ENCODE data around the gene SLC26A5.

SLC26A5 gene

GRCh38 chr7:103439661-103440060 is 6.3 kb downstream of the SLC26A5 start:
- no peak for TF ChIP-seq POLR2AphosphoS5 (IDR thresholded peaks at IDR 0.05; ENCODE audit: low read depth)
- TF ChIP-seq, protein P1, sequence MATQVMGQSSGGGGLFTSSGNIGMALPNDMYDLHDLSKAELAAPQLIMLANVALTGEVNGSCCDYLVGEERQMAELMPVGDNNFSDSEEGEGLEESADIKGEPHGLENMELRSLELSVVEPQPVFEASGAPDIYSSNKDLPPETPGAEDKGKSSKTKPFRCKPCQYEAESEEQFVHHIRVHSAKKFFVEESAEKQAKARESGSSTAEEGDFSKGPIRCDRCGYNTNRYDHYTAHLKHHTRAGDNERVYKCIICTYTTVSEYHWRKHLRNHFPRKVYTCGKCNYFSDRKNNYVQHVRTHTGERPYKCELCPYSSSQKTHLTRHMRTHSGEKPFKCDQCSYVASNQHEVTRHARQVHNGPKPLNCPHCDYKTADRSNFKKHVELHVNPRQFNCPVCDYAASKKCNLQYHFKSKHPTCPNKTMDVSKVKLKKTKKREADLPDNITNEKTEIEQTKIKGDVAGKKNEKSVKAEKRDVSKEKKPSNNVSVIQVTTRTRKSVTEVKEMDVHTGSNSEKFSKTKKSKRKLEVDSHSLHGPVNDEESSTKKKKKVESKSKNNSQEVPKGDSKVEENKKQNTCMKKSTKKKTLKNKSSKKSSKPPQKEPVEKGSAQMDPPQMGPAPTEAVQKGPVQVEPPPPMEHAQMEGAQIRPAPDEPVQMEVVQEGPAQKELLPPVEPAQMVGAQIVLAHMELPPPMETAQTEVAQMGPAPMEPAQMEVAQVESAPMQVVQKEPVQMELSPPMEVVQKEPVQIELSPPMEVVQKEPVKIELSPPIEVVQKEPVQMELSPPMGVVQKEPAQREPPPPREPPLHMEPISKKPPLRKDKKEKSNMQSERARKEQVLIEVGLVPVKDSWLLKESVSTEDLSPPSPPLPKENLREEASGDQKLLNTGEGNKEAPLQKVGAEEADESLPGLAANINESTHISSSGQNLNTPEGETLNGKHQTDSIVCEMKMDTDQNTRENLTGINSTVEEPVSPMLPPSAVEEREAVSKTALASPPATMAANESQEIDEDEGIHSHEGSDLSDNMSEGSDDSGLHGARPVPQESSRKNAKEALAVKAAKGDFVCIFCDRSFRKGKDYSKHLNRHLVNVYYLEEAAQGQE (IDR thresholded peaks at IDR 0.05; ENCODE audit: insufficient replicate concordance, low read depth), result no peak
- TF ChIP-seq GABPA (IDR thresholded peaks at IDR 0.05; ENCODE audit: low read depth), result no peak
- TF ChIP-seq CTCF (IDR thresholded peaks at IDR 0.05; ENCODE audit: insufficient read depth, low read length), result no peak
- no peak for TF ChIP-seq SPI1 (IDR thresholded peaks at IDR 0.05; ENCODE audit: borderline replicate concordance, low read depth)
- DNase-seq (ENCODE audit: low read depth in 1 of 2, low spot score in 1 of 2), result no peak
- Histone ChIP-seq H3K4me3 (replicated peaks; ENCODE audit: insufficient read depth, low read length) (no peak overlapping the region), H3K27me3 (ENCODE audit: insufficient read depth, poor library complexity, severe bottlenecking) (peaks cover 23% of the 10 kb centered on the region), H3K27ac (replicated peaks) (no peak overlapping the region)

DNA sequence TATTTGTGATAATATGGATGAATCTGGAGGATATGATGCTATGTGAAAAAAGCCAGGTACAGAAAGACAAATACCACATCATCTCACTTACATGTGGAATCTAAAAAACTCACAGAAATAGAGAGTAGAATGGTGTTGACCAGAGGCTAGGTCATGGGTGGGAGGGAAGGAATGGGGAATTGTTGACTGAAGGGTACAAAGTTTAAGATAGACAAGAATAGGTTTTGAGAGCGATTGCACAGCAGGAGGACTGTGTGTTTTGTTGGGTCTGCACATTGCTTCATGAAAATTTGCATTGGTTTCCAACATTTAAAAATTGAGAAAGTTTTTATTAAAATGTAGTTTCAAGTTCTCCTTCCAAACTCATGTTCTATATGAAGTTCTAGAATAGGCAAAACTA is 8.4 kb downstream of the SLC26A5 start:
- H3K4me3 ChIP-seq (replicated peaks; ENCODE audit: insufficient read depth, low read length), result no peak overlapping the region
- H3K27me3 ChIP-seq (ENCODE audit: insufficient read depth, poor library complexity, severe bottlenecking), result peaks cover 6% of the 10 kb centered on the region
- TF ChIP-seq, protein P1 (IDR thresholded peaks at IDR 0.05; ENCODE audit: insufficient replicate concordance, low read depth), result no peak
- no peak for TF ChIP-seq GABPA (IDR thresholded peaks at IDR 0.05; ENCODE audit: low read depth)
- TF ChIP-seq CTCF (IDR thresholded peaks at IDR 0.05; ENCODE audit: insufficient read depth, low read length), result no peak

DNA sequence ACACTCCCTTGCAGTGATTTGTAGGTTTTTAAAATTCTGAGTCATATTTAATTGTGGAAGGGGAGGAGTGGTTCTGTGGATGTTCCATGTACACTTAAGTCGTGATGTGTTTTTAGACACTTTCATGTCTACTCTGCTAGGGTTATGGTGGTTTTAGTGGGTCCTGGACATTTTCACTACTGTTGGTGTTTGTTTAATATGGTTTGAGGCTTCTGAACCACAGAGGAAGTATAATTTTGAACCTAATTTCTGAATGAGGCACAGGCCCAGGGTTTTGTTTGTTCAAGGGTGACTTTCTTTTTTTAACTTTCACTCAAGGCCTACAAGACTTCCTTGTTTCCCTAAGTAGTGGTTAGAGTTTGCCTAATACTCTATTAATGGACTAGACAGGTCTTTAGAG is 13.3 kb downstream of the SLC26A5 start:
- Histone ChIP-seq H3K27ac (replicated peaks) (no peak overlapping the region), H3K27me3 (ENCODE audit: insufficient read depth, poor library complexity, severe bottlenecking) (peaks cover 4% of the 10 kb centered on the region), H3K4me3 (replicated peaks; ENCODE audit: insufficient read depth, low read length) (no peak overlapping the region)
- no peak for TF ChIP-seq CTCF (IDR thresholded peaks at IDR 0.05; ENCODE audit: insufficient read depth, low read length)
- DNase-seq (ENCODE audit: low read depth in 1 of 2, low spot score in 1 of 2), result no peak

More for the DNA sequence above, 8.4 kb downstream of the SLC26A5 start:
- no peak for DNase-seq (ENCODE audit: low read depth in 1 of 2, low spot score in 1 of 2)
- H3K27ac ChIP-seq (replicated peaks), result no peak overlapping the region

- Histone ChIP-seq H3K27me3 (ENCODE audit: insufficient read depth, poor library complexity, severe bottlenecking) (no peaks in the 10 kb centered on the region), H3K27ac (replicated peaks) (no peak overlapping the region), H3K4me3 (replicated peaks; ENCODE audit: insufficient read depth, low read length) (no peak overlapping the region)
- TF ChIP-seq POLR2AphosphoS5 (IDR thresholded peaks at IDR 0.05; ENCODE audit: low read depth), result no peak
- TF ChIP-seq CTCF (IDR thresholded peaks at IDR 0.05; ENCODE audit: insufficient read depth, low read length), result no peak
- TF ChIP-seq, protein P1 (IDR thresholded peaks at IDR 0.05; ENCODE audit: insufficient replicate concordance, low read depth), result no peak
- TF ChIP-seq GABPA (IDR thresholded peaks at IDR 0.05; ENCODE audit: low read depth), result no peak
- no peak for DNase-seq (ENCODE audit: low read depth in 1 of 2, low spot score in 1 of 2)
Measured at GRCh38 chr7:103425177-103425576, 20.8 kb downstream of the SLC26A5 start.
